Adrenal gland (tissue), 5 donors: Measurements from ENCODE around the gene CDH12.

Source experiments
- CTCF ChIP-seq, 6 experiments: fragments of 450-650 bp in 4 of 6; fragments of 200-600 bp in 2 of 6; sonication (generic) in 1 of 6; IDR thresholded peaks; 1 replicate in 5 of 6; 2 replicates in 1 of 6; pipeline versions ENCODE4 v1.5.1 to v1.8.0; 2016 to 2021; ENCODE audit warnings: antibody characterized with exemption in 6 of 6, mild to moderate bottlenecking in 2 of 6, moderate library complexity in 1 of 6
- POLR2A ChIP-seq, 2 donors: fragments of 450-650 bp; IDR thresholded peaks; one replicate each; pipeline ENCODE4 v1.6.1; 2017; ENCODE audit warnings: antibody characterized with exemption in 2 of 2, mild to moderate bottlenecking in 2 of 2, moderate library complexity in 1 of 2
- donor health status: DM: no; HTN: no; CAD: no.

- TF ChIP-seq CTCF (IDR thresholded peaks at IDR 0.05) (no peak), POLR2A (IDR thresholded peaks at IDR 0.05) (no peak)
These were observed 143.4 kb downstream of the CDH12 start for GRCh38 chr5:22709743-22710142.
